Measurements from ENCODE around the gene FEV.

FEV gene

DNA sequence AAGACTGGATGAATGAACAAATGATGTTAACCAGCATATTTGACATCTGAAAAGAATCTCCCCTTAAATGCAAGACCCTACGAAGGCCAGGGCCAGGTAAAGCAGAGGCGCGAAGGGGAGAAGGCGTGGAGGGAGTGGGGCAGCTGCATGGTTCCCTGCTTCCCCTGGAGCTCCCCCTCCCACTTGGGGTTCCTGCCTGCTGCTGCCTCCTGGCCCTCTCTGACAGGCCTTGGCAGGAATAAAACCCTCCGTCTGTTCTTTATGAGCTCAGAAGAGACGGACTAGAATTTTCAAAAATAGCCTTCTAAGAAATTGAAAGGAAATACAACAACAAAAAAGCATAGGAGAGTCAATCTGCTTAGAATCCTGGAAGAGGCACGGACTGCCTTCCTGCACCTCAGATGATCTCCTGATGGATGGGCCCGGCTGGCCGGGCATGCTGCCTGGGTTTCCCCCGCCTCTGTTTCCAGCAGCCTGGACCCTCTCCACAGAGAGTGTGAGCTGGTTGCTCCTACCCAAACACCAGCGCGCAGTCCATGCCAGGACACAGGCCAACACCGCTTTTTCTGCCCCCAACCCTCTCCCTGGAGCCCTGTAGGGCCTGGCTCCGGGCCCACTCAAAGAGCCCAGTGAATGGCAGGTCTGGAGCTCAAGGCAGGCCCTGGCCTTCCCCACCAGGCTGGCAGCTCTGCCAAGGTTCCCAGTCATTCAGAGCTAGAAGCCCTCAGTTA lies 32.4 kb upstream of the FEV start:
- DNase-seq (ENCODE audit: low read depth in 1 of 2, low spot score in 1 of 2): no peak

DNA sequence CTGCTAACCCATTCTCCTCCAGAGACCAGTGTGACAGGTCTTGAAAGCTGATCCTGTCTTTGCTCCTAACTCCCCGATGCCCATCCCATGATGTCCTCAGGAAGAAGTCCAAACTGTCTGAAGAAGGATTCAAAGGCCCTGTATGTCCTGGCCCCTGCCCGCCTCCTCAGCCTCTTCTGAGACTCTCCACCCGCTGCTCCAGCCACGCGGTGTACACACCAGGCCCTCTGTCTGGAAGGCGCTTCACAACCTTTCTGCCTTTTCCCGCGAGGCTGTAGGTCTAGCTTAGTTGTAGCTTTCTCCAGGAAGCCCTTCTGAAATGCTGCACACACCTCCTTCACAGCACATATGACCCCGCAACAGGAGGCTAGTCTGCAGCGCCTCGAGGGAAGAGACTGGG lies 31.7 kb upstream of the FEV start:
- no peak for DNase-seq (ENCODE audit: low read depth in 1 of 2, low spot score in 1 of 2)

DNA sequence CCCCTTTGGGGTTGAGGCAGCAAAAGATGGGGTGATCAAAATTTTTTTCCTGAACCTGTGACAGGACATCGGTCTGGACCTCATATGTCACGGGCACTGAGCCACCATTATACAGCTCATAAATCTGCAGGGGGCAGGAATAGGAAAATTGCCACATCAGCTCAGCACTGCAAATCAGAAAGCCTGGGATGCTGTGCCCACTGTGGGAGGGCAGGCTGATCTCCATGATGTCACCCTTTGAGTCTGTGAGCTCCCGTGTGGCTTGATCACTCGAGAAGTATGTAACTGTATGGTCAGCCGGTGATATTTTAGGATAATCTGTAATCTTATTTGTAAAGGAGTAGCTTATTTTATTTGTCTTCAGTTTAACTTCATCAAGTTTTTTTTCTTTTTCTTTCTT lies 25.9 kb upstream of the FEV start:
- no peak for DNase-seq (ENCODE audit: low read depth in 1 of 2, low spot score in 1 of 2)

DNA sequence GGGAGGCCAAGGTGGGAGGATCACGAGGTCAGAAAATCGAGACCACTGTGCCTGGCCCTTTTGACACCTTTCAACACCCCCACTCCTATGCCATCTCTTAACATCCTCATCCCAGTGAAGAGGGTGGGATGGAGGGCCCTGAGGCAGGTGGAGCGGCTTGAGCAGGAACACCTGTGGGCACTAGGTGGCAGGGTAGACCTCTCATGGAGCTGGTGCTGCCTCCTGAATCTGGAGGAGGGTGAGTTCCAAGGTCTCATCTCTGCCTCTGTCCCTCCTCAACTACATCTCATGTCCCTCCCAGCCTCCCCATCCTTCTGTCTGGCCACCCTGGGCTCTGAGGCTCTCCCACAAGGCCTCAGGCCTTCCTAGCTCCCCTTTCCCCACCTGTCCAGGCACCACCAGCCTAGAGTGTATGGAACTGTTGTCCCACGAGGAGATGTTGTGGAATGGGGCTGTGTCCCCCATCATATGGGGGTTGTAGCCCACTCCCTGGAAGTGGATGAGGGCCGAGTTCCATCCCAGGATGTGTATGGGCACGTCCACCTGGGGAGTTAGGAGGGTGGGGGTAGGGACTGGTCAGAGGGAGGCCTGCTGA lies 25.3 kb upstream of the FEV start:
- DNase-seq (ENCODE audit: low read depth in 1 of 2, low spot score in 1 of 2): no peak

DNA sequence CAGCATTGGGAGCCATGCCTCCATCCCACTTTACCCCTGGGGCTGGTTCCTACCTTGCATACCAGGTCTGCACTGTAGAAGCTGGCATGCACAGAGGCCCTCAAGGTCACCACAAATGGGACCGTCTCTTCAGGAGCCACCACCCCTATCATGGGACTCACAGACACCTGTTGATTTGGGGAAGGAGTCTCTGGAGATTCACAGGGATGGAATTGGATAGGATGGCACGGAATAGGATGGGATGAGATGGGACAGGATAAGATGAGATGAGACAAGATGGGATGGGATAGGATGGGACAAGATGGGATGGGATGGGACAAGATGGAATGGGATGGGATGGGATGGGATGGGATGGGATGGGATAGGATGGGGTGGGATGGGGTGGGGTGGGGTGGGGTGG lies 24.3 kb upstream of the FEV start:
- no peak for DNase-seq (ENCODE audit: low read depth in 1 of 2, low spot score in 1 of 2)

DNA sequence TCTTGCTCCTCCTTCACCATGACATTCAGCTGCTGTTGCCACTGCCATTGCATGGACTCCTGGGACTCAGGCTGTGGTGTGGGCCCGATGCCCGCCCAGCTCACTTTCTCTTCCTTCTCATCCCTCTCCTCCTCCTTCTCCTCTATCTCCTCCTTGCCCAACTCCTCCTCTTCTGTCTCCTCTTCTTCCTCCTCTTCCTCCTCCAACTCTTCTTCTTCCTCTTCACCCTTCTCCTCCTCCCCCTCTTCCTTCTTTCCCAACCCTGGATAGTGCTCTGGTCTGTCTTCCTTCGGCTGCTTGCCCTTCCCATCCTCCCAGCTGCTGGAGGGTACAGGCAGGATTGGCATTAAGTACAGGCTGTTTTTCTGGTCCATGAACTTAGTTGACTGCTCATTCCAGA lies 19.0 kb upstream of the FEV start:
- DNase-seq (ENCODE audit: low read depth in 1 of 2, low spot score in 1 of 2): no peak

DNA sequence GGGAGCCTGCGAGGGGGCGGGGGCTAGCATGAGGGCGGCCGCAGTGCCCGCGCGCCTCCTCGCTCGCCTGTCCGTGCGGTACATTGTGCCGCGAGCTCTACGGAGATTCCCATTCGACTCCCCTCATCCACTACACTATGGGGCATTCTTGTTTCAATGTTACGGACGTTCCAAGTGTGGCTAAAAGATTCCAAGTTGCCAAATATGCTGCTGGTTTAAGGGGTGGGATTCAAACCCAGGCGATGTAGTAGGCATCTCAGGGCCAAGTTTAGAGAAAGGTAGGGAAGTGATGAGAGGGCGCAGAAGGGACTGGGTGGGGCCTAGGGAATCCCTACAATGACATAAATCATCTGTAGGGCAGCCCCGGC lies 18.3 kb upstream of the FEV start:
- no peak for DNase-seq (ENCODE audit: low read depth in 1 of 2, low spot score in 1 of 2)

DNA sequence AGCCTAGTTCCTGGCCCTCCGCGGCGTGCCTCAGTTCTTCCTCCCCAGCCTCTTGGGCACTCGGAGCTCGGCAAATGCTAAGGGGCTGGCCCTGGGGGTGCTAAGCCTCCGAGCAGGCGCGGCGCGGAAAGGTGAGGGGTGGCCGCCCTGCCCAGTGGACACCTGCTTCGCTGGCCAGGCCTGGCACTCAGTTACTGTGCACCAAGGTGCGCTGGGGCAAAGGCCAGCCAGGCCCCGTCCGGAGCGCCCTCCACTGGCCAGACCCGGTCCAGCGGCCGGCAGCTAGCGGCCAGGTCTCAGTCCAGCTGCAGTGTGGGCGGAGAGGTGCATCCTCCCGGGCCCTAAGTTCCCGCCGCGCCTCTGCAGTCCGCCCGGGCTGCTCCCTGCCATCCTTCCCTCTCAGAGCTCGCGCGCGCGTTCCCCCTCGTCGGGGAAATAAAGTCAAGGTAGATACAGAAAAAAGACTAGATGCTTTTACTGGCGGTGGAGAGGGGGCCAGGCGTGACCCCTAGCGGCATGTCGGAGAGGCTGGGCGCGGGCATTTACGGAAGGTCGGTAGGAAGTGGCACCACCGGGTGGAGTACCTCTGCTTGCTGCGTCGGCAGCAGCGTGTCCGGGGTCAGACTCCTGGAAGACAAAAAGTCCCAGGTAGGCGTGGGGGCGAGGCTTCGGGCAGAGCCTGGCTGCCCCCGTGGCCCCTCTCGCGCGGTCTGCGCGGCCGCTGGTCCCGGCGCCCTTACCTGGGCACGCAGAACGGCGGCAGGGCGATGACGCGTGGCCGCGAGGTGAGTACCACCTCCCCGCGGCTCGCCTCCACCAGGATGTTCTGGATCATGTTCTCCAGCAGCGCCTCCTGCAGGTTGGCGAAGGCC lies 17.6 kb upstream of the FEV start:
- DNase-seq (ENCODE audit: low read depth in 1 of 2, low spot score in 1 of 2): no peak

DNA sequence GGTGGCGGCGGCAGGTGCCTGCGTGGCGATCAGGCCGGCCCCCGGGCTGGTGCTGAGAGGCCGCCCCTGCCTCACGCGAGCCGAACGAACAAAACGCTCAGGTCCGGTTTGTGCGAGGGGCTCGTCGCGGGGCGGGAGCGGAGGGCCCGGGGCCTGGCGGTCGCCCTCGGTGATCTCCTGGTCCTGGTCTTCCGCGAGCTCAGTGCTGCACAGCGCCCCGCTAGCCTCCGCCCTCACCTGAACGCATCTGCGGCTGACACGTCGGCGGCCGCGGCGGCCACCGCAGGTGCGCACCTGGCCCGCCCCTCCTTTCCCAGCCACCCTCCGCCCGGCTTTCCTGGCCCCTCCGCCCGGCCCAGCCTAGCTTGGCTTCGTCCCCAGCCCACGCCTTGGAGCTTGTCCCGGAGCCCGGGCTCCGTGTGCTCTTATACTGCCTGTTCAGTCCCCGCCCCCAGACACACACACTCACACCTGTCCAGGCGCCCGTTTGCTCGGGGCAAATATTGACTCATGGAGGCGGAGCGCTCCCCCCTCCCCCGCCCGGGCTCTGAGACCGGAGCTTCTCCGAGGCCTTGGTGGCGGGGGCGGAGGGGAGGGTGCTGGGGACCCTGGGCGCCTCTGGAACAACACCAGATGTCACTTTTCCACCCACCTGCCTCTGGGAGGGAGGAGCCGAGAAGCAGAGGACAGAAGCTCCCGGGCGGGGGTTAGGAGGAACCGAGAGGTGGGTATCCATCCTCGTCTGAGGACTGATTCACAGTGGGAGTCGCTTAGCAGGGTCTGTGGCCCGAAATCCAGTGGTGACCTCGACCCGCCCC lies 16.8 kb upstream of the FEV start:
- DNase-seq (ENCODE audit: low read depth in 1 of 2, low spot score in 1 of 2): no peak

DNA sequence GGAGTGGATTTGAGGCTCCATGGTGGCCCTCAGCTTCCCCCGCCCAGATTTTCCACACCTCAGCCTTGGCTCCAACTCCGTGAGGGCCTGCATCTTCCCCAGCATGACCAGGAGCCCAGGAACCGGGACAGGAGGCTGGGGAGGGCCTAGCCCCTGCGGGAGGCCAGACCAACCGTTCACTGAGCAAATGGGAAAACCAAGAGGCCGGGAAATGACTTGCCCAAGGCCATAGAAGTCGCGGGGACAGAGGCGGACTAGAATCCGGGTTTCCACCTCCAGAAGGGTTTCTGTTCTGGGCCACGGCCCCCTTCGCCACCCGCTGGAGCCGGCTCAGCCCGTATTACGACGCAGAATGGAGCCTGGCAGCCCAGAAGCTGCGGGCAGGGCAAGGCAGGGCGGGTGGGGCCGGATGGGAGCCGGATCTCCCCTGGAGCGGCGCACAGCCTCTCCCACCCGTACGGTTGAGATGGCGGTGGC lies 16.2 kb upstream of the FEV start:
- DNase-seq (ENCODE audit: low read depth in 1 of 2, low spot score in 1 of 2): no peak

DNA sequence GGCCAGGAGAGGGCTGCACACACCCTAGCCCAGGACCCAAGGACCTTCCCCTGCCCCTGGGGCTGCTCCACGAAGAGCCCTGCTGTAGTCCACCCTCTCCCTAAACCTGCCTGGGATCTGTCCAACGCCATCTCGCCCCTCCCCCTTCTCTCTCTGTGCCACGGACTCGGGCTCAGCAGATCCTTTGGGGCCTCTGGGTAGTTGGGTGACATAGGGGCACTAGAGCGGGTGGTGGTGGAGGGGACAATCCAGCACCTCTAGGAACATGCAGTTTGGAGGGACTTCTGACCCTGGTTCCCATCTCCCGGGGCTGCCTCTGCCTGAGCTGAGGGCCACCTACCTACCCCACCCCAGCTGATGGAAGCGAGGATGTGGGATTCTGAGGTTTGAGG lies 15.6 kb upstream of the FEV start:
- no peak for DNase-seq (ENCODE audit: low read depth in 1 of 2, low spot score in 1 of 2)

DNA sequence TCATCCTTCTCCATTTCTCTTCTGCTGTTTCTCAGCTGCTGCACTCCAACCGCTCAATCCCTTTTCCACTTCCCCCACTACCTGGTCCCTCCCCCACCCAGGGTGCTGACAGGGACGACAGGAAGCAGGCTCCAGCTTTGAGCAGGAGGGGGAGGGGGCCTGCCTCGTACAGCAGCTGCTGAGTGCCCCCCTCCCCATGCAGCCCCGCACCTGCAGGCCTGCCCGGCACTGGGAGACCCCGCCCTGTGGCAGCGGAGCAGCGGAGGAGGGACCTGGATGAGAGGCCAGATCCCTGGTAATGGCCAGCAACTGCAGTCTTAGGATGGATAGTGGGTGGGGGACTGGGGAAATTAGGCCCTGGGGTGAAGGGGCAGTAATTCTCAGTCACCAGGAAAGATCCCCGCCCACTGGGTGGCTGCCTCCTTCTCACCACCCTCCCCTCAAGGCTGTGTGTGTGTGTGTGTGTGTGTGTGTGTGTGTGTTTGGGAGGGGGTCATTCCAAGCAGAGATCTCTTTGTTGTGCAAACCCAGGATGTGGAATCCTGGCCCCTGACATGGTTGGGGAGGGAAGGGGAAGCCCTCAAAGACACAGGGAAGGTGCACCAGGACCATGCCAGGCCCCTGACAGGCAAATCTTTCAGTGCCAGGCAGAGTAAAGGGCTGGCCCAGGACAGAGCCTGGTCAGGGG lies 15.0 kb upstream of the FEV start:
- no peak for DNase-seq (ENCODE audit: low read depth in 1 of 2, low spot score in 1 of 2)

DNA sequence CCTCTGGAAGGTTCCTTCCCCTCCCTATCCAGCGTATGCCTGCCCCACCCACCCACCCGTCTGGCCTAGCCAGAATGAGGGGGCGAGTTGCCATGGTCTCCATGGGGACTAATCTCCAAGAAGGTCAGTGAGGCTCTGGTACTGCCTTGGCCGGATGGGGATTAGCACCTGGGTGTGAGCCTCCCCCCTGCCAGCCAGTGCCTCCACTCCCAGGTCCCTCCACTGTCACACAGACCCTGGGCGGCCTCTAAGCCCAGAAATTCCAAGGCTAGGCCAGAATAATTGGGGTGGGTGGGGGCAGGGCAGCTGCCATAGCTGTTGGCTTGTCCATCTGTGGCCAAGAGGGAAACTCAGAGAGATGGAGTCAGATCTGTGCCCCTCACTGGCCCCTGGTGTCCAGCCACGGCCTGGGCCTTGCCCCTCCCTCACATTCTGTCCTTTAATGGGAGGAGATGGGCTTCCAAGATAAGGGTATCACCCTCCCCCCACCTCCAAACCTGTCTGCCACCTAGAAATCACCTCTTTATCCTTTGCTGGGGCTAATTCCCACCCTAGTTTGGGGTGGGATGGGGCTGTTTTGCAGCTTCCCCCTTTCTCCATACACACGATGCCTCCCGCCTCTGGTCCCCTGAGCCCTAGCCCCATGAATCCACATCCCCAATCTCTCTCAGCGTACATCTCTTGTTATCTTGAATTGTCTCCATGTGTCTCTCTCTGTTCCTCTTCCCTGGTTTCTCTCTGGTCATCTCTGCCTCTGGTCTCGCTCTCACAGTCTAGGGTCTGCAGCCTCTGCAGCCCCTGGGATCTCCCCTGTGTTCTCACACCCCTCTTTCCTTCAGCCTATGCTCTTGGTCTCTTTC lies 14.3 kb upstream of the FEV start:
- no peak for DNase-seq (ENCODE audit: low read depth in 1 of 2, low spot score in 1 of 2)

DNA sequence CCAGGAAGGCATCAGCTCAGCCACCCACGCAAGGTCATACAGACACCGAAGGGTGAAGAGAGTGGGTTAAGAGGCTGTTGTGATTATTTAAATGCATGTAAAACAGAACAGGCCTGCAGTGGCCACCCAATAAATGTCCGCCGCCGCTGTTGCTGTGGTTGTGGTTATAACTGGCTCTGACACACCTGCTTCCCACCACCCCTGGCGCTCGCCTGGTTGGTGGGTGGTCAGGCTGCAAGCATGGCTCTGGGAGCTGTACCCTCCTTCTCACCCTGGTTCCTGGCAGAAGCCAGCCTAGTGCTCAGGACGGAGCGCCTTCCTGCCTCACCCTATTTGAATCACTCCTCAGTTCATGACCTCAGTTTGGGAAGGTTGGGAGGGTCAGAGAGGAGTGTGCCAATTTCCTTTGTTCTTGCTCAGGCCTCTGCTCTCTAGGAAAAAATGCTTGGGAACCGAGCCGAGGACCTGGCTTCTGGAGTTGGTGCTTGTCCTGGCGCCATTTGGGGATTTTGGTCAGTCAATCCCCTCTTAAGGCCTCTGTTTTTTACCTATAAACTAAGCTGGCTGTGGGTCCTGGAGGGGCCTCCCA lies 13.5 kb upstream of the FEV start:
- no peak for DNase-seq (ENCODE audit: low read depth in 1 of 2, low spot score in 1 of 2)

DNA sequence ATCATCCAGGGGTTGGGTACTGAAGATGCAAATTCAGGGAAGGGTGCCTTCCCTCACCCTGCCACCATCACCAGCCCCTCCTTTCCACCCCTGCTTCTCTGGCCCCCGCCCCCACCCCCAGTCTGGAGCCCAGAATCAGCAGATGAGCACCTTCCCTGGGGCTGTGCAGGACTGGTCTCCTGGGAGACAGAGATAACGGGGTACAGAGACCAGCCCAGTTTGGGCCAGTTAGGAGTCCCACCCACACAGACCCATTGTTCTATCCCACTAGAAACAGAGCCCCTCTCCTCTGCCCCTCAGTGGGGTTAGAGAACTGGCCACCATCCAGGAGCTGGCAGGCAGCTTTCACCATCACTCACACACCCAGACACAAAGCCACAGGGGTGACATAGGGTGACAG lies 12.7 kb upstream of the FEV start:
- DNase-seq (ENCODE audit: low read depth in 1 of 2, low spot score in 1 of 2): no peak

DNA sequence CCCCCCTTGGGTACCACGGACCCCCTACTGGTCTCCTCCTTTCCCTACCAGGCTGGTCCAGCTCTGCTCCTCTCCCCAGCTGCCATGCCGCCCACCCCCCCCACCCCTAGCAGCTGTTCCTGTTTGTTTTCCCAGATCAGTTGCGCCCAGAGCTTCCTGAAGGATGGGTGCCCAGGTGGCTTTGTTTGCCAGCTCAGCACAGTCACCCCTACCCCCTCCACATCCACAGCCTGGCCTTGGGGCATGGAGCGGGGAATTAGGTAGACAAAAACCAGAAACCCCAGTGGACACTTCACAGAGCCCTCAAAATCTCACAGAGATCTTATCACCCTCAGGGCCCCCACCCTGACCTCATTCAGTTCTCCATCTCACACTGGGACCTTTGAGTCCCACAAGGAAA lies 12.0 kb upstream of the FEV start:
- no peak for DNase-seq (ENCODE audit: low read depth in 1 of 2, low spot score in 1 of 2)

DNA sequence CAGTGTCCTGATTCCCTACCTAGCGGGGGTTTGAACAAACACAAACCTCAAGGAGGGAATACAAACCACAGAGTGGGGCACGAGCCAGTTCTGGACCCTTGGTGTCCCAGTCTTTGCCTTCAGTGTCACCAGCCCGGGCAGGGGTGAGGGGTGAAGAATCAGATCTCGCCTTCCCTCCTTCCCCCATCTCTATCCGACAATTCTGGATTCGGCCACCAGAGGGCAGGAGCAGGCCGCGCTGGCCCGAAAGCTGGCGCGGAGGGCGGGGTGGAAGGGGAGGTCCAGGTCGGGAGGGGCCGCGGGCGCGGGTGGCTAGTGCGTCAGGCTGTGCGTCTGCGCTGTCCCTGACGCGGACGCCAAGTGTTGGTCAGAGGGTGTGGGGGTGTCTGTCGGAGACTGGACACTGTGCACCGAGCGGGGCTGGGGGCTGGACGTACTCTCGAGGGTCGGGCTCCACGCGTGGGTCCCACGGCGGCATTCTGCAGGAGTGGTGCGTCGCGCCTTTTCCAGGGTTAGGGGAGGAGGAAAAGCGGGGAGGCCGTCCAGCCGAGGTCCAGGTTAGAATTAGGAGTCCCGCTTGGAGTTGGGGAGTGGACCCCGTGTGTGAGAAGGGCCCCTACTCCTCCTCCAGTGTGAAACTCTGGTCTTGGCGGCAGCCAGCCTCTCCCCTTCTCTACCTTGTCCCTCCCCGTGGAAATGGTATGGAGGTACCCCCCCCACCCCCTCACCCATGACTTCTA lies 11.2 kb upstream of the FEV start:
- DNase-seq (ENCODE audit: low read depth in 1 of 2, low spot score in 1 of 2): peak; percentile 60 to 62

DNA sequence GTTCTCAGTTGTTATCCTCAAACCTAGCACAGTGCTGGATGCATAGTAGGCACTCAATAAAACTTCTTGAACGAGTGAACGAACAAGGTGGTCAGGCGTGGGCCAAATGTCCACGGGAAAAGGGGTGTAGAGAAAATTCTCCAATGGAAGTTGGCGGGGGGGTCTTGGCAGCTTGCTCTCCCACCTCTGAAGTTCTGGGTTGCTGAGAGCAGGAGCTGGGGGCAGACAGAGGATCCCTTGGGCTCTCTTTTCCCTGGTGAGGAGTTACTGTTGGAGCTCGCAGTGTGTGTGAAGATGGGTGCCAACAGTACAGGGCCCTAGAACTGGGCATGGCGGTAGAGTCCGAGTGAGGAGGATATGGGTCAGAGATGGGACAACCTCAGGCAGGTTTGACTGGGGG lies 10.6 kb upstream of the FEV start:
- no peak for DNase-seq (ENCODE audit: low read depth in 1 of 2, low spot score in 1 of 2)
